ENCODE measurements around the gene HOXA6. TPM values are rescaled to one million over a fixed set of nuclear protein-coding genes. Genes with fewer than 3 reads are reported as not detected.

HOXA6 gene
- total RNA-seq, 1 donor from 2014 or later, result not detected

DNA sequence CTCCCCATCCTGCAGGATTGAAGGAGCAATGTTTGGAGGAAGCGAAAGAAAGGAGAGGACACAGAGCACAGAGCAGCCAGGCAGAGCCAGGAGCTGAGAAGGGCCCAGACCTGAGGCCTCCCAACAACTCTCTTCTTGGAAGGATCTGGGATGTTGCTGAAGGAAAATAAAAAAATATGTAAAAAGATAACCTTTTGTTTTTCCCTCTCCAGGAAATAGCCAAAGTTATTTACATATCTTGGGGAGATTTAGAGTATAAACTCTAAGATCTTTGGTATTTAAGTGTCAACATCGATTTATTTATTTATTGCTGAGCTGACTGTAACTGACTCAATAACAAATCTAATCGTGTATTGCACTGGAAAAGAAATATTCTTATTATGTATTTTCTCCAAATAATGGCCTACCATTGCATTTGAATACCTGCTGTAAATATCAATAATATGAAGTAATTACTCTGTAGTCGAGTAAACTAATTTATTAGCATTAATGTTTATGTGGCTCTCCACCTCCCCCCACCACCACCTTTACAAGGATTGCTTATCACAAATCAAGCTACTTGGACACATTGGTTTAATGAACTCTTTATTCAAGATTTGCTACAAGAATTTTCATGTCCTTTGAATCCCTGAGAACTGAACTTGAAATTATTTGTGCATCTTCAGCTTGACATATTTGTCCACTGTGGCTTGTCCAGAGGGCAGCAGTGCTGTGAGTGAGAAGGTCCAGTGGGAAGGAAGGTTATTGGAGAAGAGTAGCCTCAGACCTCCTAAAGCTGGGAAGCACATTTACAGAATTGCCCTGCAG is 39.3 kb upstream of the HOXA6 start:
- H3K27me3 Mint-ChIP-seq, result peaks cover 74% of the 10 kb centered on the region
- no peaks in the 10 kb centered on the region for H3K36me3 Mint-ChIP-seq (ENCODE audit: low read depth)
- ATAC-seq (ENCODE audit: low read depth) (no peak), DNase-seq (no peak)
- peaks cover 43% of the 10 kb centered on the region for H3K4me1 Mint-ChIP-seq
- ChIA-PET POLR2A (interaction anchor here (0.6 kb wide), 1 partner anchor 49 kb away, joined by 4 read pairs; no protein-coding TSS in a partner anchor), CTCF (interaction anchor here (0.6 to 2.0 kb wide), 5 partner anchors 9 to 1333 kb away, joined by 3 to 13 read pairs (median 4); no protein-coding TSS in a partner anchor)
- TF ChIP-seq, protein P1, sequence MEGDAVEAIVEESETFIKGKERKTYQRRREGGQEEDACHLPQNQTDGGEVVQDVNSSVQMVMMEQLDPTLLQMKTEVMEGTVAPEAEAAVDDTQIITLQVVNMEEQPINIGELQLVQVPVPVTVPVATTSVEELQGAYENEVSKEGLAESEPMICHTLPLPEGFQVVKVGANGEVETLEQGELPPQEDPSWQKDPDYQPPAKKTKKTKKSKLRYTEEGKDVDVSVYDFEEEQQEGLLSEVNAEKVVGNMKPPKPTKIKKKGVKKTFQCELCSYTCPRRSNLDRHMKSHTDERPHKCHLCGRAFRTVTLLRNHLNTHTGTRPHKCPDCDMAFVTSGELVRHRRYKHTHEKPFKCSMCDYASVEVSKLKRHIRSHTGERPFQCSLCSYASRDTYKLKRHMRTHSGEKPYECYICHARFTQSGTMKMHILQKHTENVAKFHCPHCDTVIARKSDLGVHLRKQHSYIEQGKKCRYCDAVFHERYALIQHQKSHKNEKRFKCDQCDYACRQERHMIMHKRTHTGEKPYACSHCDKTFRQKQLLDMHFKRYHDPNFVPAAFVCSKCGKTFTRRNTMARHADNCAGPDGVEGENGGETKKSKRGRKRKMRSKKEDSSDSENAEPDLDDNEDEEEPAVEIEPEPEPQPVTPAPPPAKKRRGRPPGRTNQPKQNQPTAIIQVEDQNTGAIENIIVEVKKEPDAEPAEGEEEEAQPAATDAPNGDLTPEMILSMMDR (IDR thresholded peaks at IDR 0.05), result no peak
- H3K9me3 Mint-ChIP-seq, result no peaks in the 10 kb centered on the region
- H3K4me3 Mint-ChIP-seq, result no peak overlapping the region
- intact Hi-C loops (cut with micrococcal nuclease), result loop anchor here (2.0 to 5.0 kb wide), 2 partner anchors 36 to 1325 kb away; no protein-coding TSS in a partner anchor
- no peak overlapping the region for H3K27ac Mint-ChIP-seq

- H3K36me3 Mint-ChIP-seq (ENCODE audit: low read depth), result no peaks in the 10 kb centered on the region
- intact Hi-C loops (cut with micrococcal nuclease), result loop anchor here (2.0 to 5.0 kb wide), 3 partner anchors 15 to 1324 kb away; partner anchors contain the start of gene HOXA13
- H3K9me3 Mint-ChIP-seq, result no peaks in the 10 kb centered on the region
- H3K4me1 Mint-ChIP-seq, result peaks cover 43% of the 10 kb centered on the region
- POLR2A ChIA-PET, result no interaction called here
- peak overlapping the region; percentile 52 for H3K4me3 Mint-ChIP-seq
- peak overlapping the region; percentile 46 for H3K27ac Mint-ChIP-seq
- no peak for ATAC-seq (ENCODE audit: low read depth)
- TF ChIP-seq, protein P1 (IDR thresholded peaks at IDR 0.05), result no peak
- peaks cover 74% of the 10 kb centered on the region for H3K27me3 Mint-ChIP-seq
- CTCF ChIA-PET, result interaction anchor here (1.3 to 2.0 kb wide), 4 partner anchors 10 to 1332 kb away, joined by 4 to 13 read pairs (median 5); no protein-coding TSS in a partner anchor
- DNase-seq, result peak; percentile 20
These were observed 38.5 kb upstream of the HOXA6 start for GRCh38 chr7:27185854-27186667.

DNA sequence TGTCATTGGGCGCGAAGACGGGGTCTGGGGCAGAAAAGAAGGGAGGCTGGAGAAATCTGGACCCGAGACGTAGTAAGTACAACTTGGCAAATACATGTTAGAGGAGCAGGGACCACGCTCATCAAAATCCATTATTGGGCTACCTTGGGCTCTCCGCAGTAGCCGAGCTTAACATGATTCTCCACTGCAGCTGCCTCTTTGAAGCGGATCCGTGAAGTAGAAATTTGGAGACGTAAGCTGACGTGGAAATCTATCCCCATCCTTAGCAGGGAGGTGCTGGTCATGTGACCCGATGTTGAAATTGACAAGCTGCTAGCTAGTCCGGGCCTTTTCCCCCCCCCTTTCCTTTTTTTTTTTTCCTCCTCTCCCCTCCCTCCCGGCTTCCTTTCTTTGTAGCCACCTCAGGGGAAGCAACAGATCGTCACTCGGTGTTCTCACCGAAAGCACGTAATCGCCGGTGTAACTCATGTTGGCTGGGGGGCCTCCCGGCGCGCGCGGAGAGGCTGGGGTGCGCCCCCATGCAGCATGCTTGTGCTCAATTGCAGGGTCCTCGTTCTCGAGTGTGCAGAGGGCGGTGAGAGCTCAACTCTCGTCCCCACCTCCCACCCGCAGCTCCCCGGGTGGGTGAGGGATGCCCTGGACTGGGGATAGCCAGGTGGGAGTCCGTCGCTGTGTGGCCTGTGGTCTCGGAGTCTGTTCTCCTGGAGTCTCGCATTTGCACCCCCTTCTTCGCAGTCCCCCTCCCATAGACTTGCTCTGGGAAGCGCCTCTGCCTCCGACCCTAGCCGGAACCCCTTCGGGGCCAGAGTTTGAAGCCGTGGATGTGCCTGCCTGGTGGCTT is 37.7 kb upstream of the HOXA6 start, which contains the start of gene HOXA11:
Gene HOXA11 (minus strand): TSS at position 220 of the 841 bp plus-strand sequence. CDS start 88 bp downstream, at position 132.
- Mint-ChIP-seq H3K9me3 (no peaks in the 10 kb centered on the region), H3K27me3 (peaks cover 70% of the 10 kb centered on the region), H3K27ac (peak within 1 kb of the TSS; percentile 46), H3K4me3 (peak within 1 kb of the TSS; percentile 56), H3K36me3 (ENCODE audit: low read depth) (no peaks in the 10 kb centered on the region), H3K4me1 (peaks cover 43% of the 10 kb centered on the region)
- DNase-seq (no peak), ATAC-seq (ENCODE audit: low read depth) (no peak)
- ChIA-PET POLR2A (no interaction called here), CTCF (interaction anchor here (0.7 kb wide), 1 partner anchor 11 kb away, joined by 3 read pairs; no protein-coding TSS in a partner anchor)
- intact Hi-C loops (cut with micrococcal nuclease), result loop anchor here (2.0 to 5.0 kb wide), 2 partner anchors 16 to 1323 kb away; partner anchors contain the start of gene HOXA13
- TF ChIP-seq, protein P1 (IDR thresholded peaks at IDR 0.05), result no peak

DNA sequence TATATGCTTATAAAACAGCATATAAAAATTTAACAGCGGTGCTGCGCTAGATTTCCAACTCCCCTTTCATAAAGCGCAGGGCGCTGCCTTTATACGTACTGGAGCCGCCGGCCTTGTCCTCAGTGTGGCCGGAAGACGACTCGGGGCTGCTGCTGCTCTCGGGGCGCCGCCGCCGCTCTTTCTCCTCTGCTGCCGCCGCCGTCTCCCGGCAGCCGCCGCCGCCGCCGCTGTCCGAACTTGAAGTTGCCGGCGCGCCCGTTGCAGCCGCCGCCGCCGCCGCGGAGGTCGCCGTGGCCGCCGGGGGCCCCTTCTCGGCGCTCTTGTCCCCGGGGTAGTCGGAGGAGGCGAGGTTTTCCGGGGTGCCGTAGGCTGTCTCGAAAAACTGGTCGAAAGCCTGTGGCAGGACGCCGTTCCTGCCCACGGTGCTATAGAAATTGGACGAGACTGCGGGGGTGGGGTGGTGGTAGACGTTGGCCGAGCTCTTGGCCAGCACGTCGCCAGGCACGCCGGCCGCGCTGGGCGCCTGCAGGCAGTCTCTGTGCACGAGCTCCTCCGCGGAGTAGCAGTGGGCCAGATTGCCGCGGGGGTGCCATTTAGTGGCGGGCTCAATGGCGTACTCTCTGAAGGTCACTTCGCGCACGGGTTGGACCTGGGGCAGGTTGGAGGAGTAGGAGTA is 36.9 kb upstream of the HOXA6 start:
- CTCF ChIA-PET, result interaction anchor here (2.3 kb wide), 1 partner anchor 12 kb away, joined by 7 read pairs; no protein-coding TSS in a partner anchor
- peak overlapping the region; percentile 56 for H3K4me3 Mint-ChIP-seq
- no peaks in the 10 kb centered on the region for H3K9me3 Mint-ChIP-seq
- ATAC-seq (ENCODE audit: low read depth) (no peak), DNase-seq (peak; percentile 44)
- TF ChIP-seq, protein P1 (IDR thresholded peaks at IDR 0.05), result no peak
- peak overlapping the region; percentile 46 for H3K27ac Mint-ChIP-seq
- intact Hi-C loops (cut with micrococcal nuclease), result loop anchor here (1.0 to 5.0 kb wide), 3 partner anchors 11 to 1322 kb away; partner anchors contain the start of gene HOXA13
- peaks cover 68% of the 10 kb centered on the region for H3K27me3 Mint-ChIP-seq
- H3K4me1 Mint-ChIP-seq, result peaks cover 43% of the 10 kb centered on the region
- no peaks in the 10 kb centered on the region for H3K36me3 Mint-ChIP-seq (ENCODE audit: low read depth)
- POLR2A ChIA-PET, result interaction anchor here (2.1 kb wide), 1 partner anchor 11 kb away, joined by 6 read pairs; no protein-coding TSS in a partner anchor

Measured in activated B cell treated with CpG ODN at 0.5 μM for 24 hours (primary cell).